LoVo (cell line): ENCODE data around the gene PBRM1.

Experiments used
- DNase-seq: peaks from one replicate; pipeline ENCODE4 v3.0.0-alpha.2; 2016; ENCODE audit warnings: low spot score

The PBRM1 gene

DNA sequence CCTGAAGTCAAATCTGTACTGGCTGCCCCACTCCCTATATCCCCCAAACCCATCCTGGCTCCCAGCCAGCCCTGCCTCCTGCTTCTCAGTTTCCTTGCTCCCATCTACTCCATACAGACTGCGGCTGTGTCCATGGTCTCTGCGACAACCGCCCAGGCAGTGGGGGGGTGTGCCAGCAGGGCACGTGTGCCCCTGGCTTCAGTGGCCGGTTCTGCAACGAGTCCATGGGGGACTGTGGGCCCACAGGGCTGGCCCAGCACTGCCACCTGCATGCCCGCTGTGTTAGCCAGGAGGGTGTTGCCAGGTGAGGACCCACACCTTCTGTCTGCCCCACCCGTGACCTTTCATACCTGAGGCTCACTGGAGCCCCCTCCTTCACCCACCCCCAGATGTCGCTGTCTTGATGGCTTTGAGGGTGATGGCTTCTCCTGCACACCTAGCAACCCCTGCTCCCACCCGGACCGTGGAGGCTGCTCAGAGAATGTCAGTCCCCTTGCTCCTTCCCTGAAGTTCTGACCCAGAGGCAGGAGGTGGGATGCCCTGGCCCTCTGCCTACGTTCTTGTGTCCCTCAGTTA lies 175.9 kb downstream of the PBRM1 start:
- DNase-seq: no peak

GRCh38 chr3:52507359-52507758 lies 178.4 kb downstream of the PBRM1 start:
- DNase-seq: peak; percentile 44

- no peak for DNase-seq
Measured at GRCh38 chr3:52506266-52506966, 179.3 kb downstream of the PBRM1 start.

GRCh38 chr3:52504977-52505376 lies 180.7 kb downstream of the PBRM1 start:
- no peak for DNase-seq

GRCh38 chr3:52503788-52504424 lies 181.8 kb downstream of the PBRM1 start:
- DNase-seq: no peak

DNA sequence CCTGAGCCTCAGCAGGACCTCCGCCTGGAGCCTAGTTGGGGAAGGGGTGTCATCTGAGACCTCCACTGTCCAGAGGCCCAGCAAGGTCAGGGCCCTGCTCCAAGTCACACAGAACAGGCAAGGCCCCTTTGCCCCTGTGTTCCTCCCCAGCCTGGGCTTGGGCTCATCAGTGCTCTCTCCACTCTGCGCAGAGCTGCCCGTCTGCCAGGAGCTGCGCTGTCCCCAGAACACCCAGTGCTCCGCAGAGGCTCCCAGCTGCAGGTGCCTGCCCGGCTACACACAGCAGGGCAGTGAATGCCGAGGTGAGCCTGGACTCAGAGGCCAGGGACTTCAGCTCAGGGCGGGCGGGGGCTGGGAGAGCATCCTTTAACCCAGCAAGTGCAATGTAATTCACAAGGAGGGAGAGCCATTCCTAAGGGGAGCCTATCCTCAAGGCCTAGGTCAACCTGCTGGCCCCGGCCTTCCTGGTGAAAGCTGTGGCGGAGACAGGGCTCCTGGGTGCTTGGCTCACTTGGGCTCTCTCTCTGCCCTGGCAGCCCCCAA lies 182.8 kb downstream of the PBRM1 start:
- DNase-seq: no peak

DNA sequence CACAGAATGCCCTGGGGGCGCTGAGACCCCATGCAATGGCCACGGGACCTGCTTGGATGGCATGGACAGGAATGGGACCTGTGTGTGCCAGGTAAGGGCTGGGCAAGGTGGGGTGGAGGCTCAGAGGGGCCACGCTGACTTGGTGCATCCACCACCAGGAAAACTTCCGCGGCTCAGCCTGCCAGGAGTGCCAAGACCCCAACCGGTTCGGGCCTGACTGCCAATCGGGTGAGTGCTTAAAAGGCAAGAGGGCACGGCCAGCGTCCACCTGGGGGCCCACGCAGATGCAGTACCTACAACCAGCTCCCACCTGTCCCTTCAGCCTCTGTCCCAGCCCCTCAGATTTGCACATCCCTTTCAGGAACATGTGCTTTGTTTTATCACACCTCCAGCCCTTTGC lies 183.7 kb downstream of the PBRM1 start:
- no peak for DNase-seq

GRCh38 chr3:52501046-52501445 lies 184.7 kb downstream of the PBRM1 start:
- no peak for DNase-seq

DNA sequence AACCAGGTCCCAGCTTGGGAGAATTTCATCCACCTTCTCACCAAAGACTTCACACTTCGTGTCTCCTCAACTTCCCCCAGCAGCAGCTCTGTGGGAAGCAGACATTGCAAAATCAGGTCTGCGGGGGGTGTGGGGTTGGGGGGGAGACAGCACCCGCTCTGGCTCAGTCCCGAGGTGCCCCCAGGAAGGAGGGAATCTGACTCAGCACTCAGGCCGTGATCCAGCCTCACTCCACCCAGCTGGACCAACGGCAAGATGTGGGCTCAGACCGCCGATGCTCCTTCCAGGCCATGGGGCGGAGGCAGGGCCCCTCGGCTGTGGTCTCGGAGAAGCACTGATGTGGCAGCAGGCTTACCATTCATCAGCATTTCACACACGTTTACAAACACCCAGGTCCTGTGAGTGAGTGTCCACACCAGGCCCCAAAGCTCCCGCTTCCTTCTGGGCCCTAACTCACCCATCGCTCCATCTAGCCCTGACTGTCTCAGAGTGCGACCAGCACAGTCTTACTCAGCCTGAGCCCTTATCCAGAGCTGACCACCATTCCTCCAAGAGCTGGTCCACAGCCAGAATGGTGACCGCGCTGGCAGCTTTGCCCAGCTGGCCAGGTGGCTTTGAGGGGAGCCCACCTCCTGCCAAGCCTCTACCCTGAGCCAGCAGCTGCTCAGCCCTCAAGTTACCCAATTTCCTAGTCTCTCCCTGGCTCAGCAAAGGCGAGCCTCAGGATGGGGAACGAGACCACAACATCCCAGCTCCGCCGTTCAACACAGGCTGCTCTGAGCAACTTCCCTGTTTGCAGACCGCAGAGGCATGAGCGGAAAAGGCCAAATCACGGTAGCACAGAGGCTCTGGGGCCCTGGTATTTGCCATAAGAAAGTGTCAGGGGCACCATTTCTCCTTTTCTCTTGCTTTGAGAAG lies 187.3 kb downstream of the PBRM1 start:
- no peak for DNase-seq

- no peak for DNase-seq
Measured at GRCh38 chr3:52495777-52496602, 189.7 kb downstream of the PBRM1 start.
